Superior temporal gyrus (tissue), 1 donor: Measurements from ENCODE around the gene TMEM17.
"Not testable (repeated sequence)": the region's sequence is repeated elsewhere in the genome, so short reads cannot be mapped to it uniquely, and the experiment has no call there.

ENCODE experiments used
- DNase-seq: peaks from one replicate; pipeline ENCODE4 v3.0.0-alpha.2; 2016; ENCODE audit errors: extremely low spot score

Gene TMEM17

GRCh38 chr2:62505750-62506420 lies at the start of gene TMEM17:
TMEM17 (minus strand) TSS chr2:62506195; CDS start chr2:62506129, 66 bp downstream.
- DNase-seq, result peak; percentile 91

GRCh38 chr2:62554440-62554839 lies 48.4 kb upstream of the TMEM17 start:
- no peak for DNase-seq

GRCh38 chr2:62550461-62550860 lies 44.5 kb upstream of the TMEM17 start:
- no peak for DNase-seq

GRCh38 chr2:62547854-62548253 lies 41.9 kb upstream of the TMEM17 start:
- DNase-seq, result no peak

- no peak for DNase-seq
Observed at GRCh38 chr2:62545261-62545660, 39.3 kb upstream of the TMEM17 start.

- no peak for DNase-seq
Observed at GRCh38 chr2:62540408-62541168, 34.6 kb upstream of the TMEM17 start.

GRCh38 chr2:62539606-62540407 lies 33.8 kb upstream of the TMEM17 start:
- no peak for DNase-seq

GRCh38 chr2:62538756-62539155 lies 32.8 kb upstream of the TMEM17 start:
- no peak for DNase-seq

- no peak for DNase-seq
Observed at GRCh38 chr2:62537814-62538213, 31.8 kb upstream of the TMEM17 start.

GRCh38 chr2:62536873-62537547 lies 31.0 kb upstream of the TMEM17 start:
- DNase-seq, result no peak

- DNase-seq, result not testable (repeated sequence)
Observed at GRCh38 chr2:62535521-62535920, 29.5 kb upstream of the TMEM17 start.

- DNase-seq, result no peak
Observed at GRCh38 chr2:62531594-62531993, 25.6 kb upstream of the TMEM17 start.

- DNase-seq, result no peak
Observed at GRCh38 chr2:62529758-62530157, 23.8 kb upstream of the TMEM17 start.

GRCh38 chr2:62527478-62528210 lies 21.6 kb upstream of the TMEM17 start:
- DNase-seq, result no peak

GRCh38 chr2:62526531-62527381 lies 20.8 kb upstream of the TMEM17 start:
- DNase-seq, result no peak

GRCh38 chr2:62525549-62526269 lies 19.7 kb upstream of the TMEM17 start:
- DNase-seq, result no peak

GRCh38 chr2:62524293-62524941 lies 18.4 kb upstream of the TMEM17 start:
- no peak for DNase-seq

- not testable (repeated sequence) for DNase-seq
Observed at GRCh38 chr2:62521061-62521460, 15.1 kb upstream of the TMEM17 start.

GRCh38 chr2:62512384-62512783 lies 6.4 kb upstream of the TMEM17 start:
- DNase-seq, result no peak
